HepG2 (cell line): ENCODE data around the gene SCFD2. TPM values are rescaled to one million over a fixed set of nuclear protein-coding genes. Genes with fewer than 3 reads are reported as not detected.
A peak's percentile ranks its signal among the peaks of the same experiment; 100 is the strongest.

Source experiments
- DMAP1 ChIP-seq: IDR thresholded peaks from 2 replicates; pipeline ENCODE4 v1.6.1; 2016
- FOXM1 ChIP-seq: sonication (generic); formaldehyde crosslinking; IDR thresholded peaks from 2 replicates; pipeline ENCODE4 v1.5.0; 2020; ENCODE audit warnings: missing genetic modification reagents
- FOXO1 ChIP-seq: sonication (generic); formaldehyde crosslinking; IDR thresholded peaks from 2 replicates; pipeline ENCODE4 v1.4.0; 2020; ENCODE audit warnings: missing genetic modification reagents
- GATAD2A ChIP-seq: IDR thresholded peaks from 2 replicates; pipeline ENCODE4 v1.6.1; 2016
- HNF4A ChIP-seq: sonication (generic); formaldehyde crosslinking; IDR thresholded peaks from 2 replicates; pipeline ENCODE4 v1.4.0; 2020; ENCODE audit warnings: missing genetic modification reagents
- HNRNPH1 ChIP-seq: fragments of 200-400 bp; formaldehyde crosslinking; optimal IDR thresholded peaks from 2 replicates; pipeline ENCODE3; 2017; ENCODE audit warnings: mild to moderate bottlenecking, low read depth, low read length
- ISL2 ChIP-seq: sonication (generic); formaldehyde crosslinking; IDR thresholded peaks from 2 replicates; pipeline ENCODE4 v1.5.0; 2020; ENCODE audit warnings: missing genetic modification reagents
- JDP2 ChIP-seq: sonication (generic); formaldehyde crosslinking; IDR thresholded peaks from 2 replicates; pipeline ENCODE4 v1.8.1; 2022; ENCODE audit warnings: missing genetic modification reagents, borderline replicate concordance
- KDM5A ChIP-seq: fragments of 200-600 bp; sonication (generic); IDR thresholded peaks from 2 replicates; pipeline ENCODE4 v1.7.0; 2018; ENCODE audit warnings: antibody characterized with exemption, mild to moderate bottlenecking, low read length, borderline replicate concordance
- KMT2B ChIP-seq: IDR thresholded peaks from 2 replicates; pipeline ENCODE4 v1.6.1; 2016; ENCODE audit warnings: missing genetic modification reagents, missing compliant biosample characterization
- MED13 ChIP-seq: sonication (generic); formaldehyde crosslinking; IDR thresholded peaks from 2 replicates; pipeline ENCODE4 v1.5.0; 2020; ENCODE audit warnings: missing genetic modification reagents
- PRMT3 ChIP-seq: sonication (generic); formaldehyde crosslinking; IDR thresholded peaks from 2 replicates; pipeline ENCODE4 v1.8.1; 2022; ENCODE audit warnings: low read depth, mild to moderate bottlenecking, moderate library complexity, missing genetic modification reagents, borderline replicate concordance
- SIX4 ChIP-seq: sonication (generic); formaldehyde crosslinking; IDR thresholded peaks from 2 replicates; pipeline ENCODE4 v1.4.0; 2020; ENCODE audit warnings: missing genetic modification reagents
- TP53 ChIP-seq: sonication (generic); formaldehyde crosslinking; conservative IDR thresholded peaks from 2 replicates; pipeline ENCODE4 v1.4.0; 2020; ENCODE audit warnings: missing genetic modification reagents
- TRIM24 ChIP-seq: sonication (generic); formaldehyde crosslinking; IDR thresholded peaks from 2 replicates; pipeline ENCODE4 v1.8.0; 2022; ENCODE audit warnings: mild to moderate bottlenecking, missing genetic modification reagents
- ZBTB25 ChIP-seq: IDR thresholded peaks from 2 replicates; pipeline ENCODE4 v1.6.1; 2018; ENCODE audit warnings: missing genetic modification reagents
- ZBTB4 ChIP-seq: sonication (generic); formaldehyde crosslinking; IDR thresholded peaks from 2 replicates; pipeline ENCODE4 v1.4.0; 2020; ENCODE audit warnings: missing genetic modification reagents, mild to moderate bottlenecking, borderline replicate concordance
- ZNF232 ChIP-seq: sonication (generic); formaldehyde crosslinking; IDR thresholded peaks from 2 replicates; pipeline ENCODE4 v1.4.0; 2020; ENCODE audit warnings: missing genetic modification reagents, borderline replicate concordance
- ZNF275 ChIP-seq: sonication (generic); formaldehyde crosslinking; IDR thresholded peaks from 2 replicates; pipeline ENCODE4 v1.8.0; 2022; ENCODE audit warnings: missing genetic modification reagents, mild to moderate bottlenecking, inconsistent platforms, borderline replicate concordance
- ZNF331 ChIP-seq: sonication (generic); formaldehyde crosslinking; IDR thresholded peaks from 2 replicates; pipeline ENCODE4 v1.4.0; 2020; ENCODE audit warnings: missing genetic modification reagents
- ZNF446 ChIP-seq: sonication (generic); formaldehyde crosslinking; IDR thresholded peaks from 2 replicates; pipeline ENCODE4 v1.5.0; 2020; ENCODE audit warnings: mild to moderate bottlenecking, missing genetic modification reagents
- ZNF746 ChIP-seq: sonication (generic); formaldehyde crosslinking; IDR thresholded peaks from 2 replicates; pipeline ENCODE4 v1.8.0; 2022; ENCODE audit warnings: mild to moderate bottlenecking, missing genetic modification reagents
- ZNF747 ChIP-seq: sonication (generic); formaldehyde crosslinking; IDR thresholded peaks from 2 replicates; pipeline ENCODE4 v1.8.1; 2023; ENCODE audit warnings: missing genetic modification reagents, mild to moderate bottlenecking, borderline replicate concordance
- ZNF766 ChIP-seq: sonication (generic); formaldehyde crosslinking; IDR thresholded peaks from 2 replicates; pipeline ENCODE4 v1.5.0; 2020; ENCODE audit warnings: missing genetic modification reagents, borderline replicate concordance
- ZNF781 ChIP-seq: sonication (generic); formaldehyde crosslinking; IDR thresholded peaks from 2 replicates; pipeline ENCODE4 v1.5.1; 2020; ENCODE audit warnings: borderline replicate concordance, mild to moderate bottlenecking, missing genetic modification reagents; ENCODE audit errors: not compliant biosample characterization
- ZNF839 ChIP-seq: sonication (generic); formaldehyde crosslinking; IDR thresholded peaks from 2 replicates; pipeline ENCODE4 v1.4.0; 2020; ENCODE audit warnings: missing genetic modification reagents, mild to moderate bottlenecking, borderline replicate concordance
- ZNF878 ChIP-seq: sonication (generic); formaldehyde crosslinking; IDR thresholded peaks from 2 replicates; pipeline ENCODE4 v1.8.1; 2023; ENCODE audit warnings: mild to moderate bottlenecking, missing genetic modification reagents, moderate library complexity
- polyA plus RNA-seq, 8 experiments: library from polyadenylated mRNA; depleted of rRNA in 3 of 8; stranded (reverse) in 7 of 8; unstranded in 1 of 8; fragments of >200 nt; fragmentation: Illumina TruSeq in 4 of 8; extraction: Trizol in 4 of 8; gene quantifications; 2 replicates each; pipeline versions ENCODE4 v1.2.1 to v1.2.3, GENCODE V29; 2011 to 2016; ENCODE audit warnings: low read depth in 4 of 8, missing spikeins in 1 of 8, mixed read lengths in 1 of 8; ENCODE audit not compliant: insufficient read depth in 1 of 8
- total RNA-seq, 5 experiments: library from RNA; depleted of rRNA; stranded (reverse); fragments of >200 nt; fragmentation: Illumina TruSeq; extraction: Trizol; gene quantifications; 2 replicates each; pipeline ENCODE4 v1.2.3, GENCODE V29; 2016; ENCODE audit warnings: low read depth in 1 of 5

The SCFD2 gene
- total and polyA plus RNA-seq, 2 of the 13 experiments (the other 11 are each of a cell fraction or from before 2014, with no cell fraction given): 4.6 to 15.6 TPM

GRCh38 chr4:53105313-53105712 is 260.5 kb downstream of the SCFD2 start (continued):
- TF ChIP-seq KDM5A: no peak
- TF ChIP-seq FOXM1 (CRISPR knock-in tag): no peak
- TF ChIP-seq MED13: no peak
- TF ChIP-seq PRMT3 (CRISPR knock-in tag): no peak
- TF ChIP-seq ZNF747: 0 out of 2 replicates have a peak, but pooled peaks have one; percentile 25
- peak; percentile 82 for TF ChIP-seq GATAD2A (CRISPR knock-in tag)
- TF ChIP-seq ZNF275: no peak
- no peak for TF ChIP-seq HNRNPH1
- 0 out of 2 replicates have a peak, but pooled peaks have one; percentile 21 for TF ChIP-seq ZBTB25 (CRISPR knock-in tag)
- TF ChIP-seq TRIM24 (CRISPR knock-in tag): 0 out of 2 replicates have a peak, but pooled peaks have one; percentile 54
- no peak for TF ChIP-seq ZNF746 (CRISPR knock-in tag)
- peak; percentile 93 for TF ChIP-seq HNF4A (CRISPR knock-in tag)
- TF ChIP-seq ZNF446 (CRISPR knock-in tag): no peak
- TF ChIP-seq ZNF878 (CRISPR knock-in tag): no peak
- TF ChIP-seq ZNF331 (CRISPR knock-in tag): peak; percentile 62
- no peak; the same call in 1 of the 2 replicates for TF ChIP-seq TP53 (CRISPR knock-in tag)
- peak; percentile 96 for TF ChIP-seq FOXO1
- no peak for TF ChIP-seq DMAP1 (CRISPR knock-in tag)
- TF ChIP-seq ZNF232: peak; percentile 59; the same call in 1 of the 2 replicates
- TF ChIP-seq JDP2 (CRISPR knock-in tag): no peak
- TF ChIP-seq ZNF766 (CRISPR knock-in tag): no peak
- no peak for TF ChIP-seq ZNF781
- TF ChIP-seq KMT2B: no peak
- no peak for TF ChIP-seq SIX4 (CRISPR knock-in tag)
- peak; percentile 89 for TF ChIP-seq ISL2
- peak; percentile 80; the same call in 1 of the 2 replicates for TF ChIP-seq ZBTB4 (CRISPR knock-in tag)
- no peak for TF ChIP-seq ZNF839
